Liver (tissue), 9 donors: ENCODE measurements around the gene SPATS2L. TPM values are rescaled to one million over a fixed set of nuclear protein-coding genes. Genes with fewer than 3 reads are reported as not detected.

Source experiments
- DNase-seq: peaks from one replicate; pipeline ENCODE4 v3.0.0-alpha.2; 2017; ENCODE audit warnings: low spot score
- H3K27ac ChIP-seq, 2 donors: one replicate each; pipeline ENCODE4 v1.7.0; 2013; ENCODE audit warnings: inconsistent platforms in 2 of 2, low read length in 2 of 2, control low read depth in 1 of 2, low read depth in 1 of 2, mild to moderate bottlenecking in 1 of 2
- H3K27me3 ChIP-seq, 4 donors: one replicate each; pipeline versions ENCODE4 v1.6.1 to v1.7.0; 2013; ENCODE audit warnings: low read length in 3 of 4, inconsistent platforms in 1 of 4, mild to moderate bottlenecking in 1 of 4, moderate library complexity in 1 of 4; ENCODE audit not compliant: control insufficient read depth in 4 of 4, insufficient read depth in 4 of 4
- H3K36me3 ChIP-seq, 4 donors: one replicate each; pipeline versions ENCODE4 v1.6.1 to v1.7.0; 2013; ENCODE audit warnings: low read length in 3 of 4, mild to moderate bottlenecking in 3 of 4, low read depth in 1 of 4, moderate library complexity in 1 of 4; ENCODE audit not compliant: control insufficient read depth in 4 of 4, insufficient read depth in 3 of 4
- H3K4me1 ChIP-seq, 4 donors: one replicate each; pipeline versions ENCODE4 v1.6.1 to v1.7.0; 2013; ENCODE audit warnings: low read length in 3 of 4, mild to moderate bottlenecking in 3 of 4, moderate library complexity in 1 of 4; ENCODE audit not compliant: control insufficient read depth in 4 of 4, insufficient read depth in 4 of 4
- H3K4me3 ChIP-seq, 3 donors: one replicate each; pipeline versions ENCODE4 v1.6.1 to v1.7.0; 2013; ENCODE audit warnings: low read length in 3 of 3, control low read depth in 1 of 3, low read depth in 1 of 3, mild to moderate bottlenecking in 1 of 3
- H3K9ac ChIP-seq, 2 donors: one replicate each; pipeline ENCODE4 v1.7.0; 2013; ENCODE audit warnings: low read length in 2 of 2, mild to moderate bottlenecking in 2 of 2, moderate library complexity in 2 of 2, control low read depth in 1 of 2, low read depth in 1 of 2
- H3K9me3 ChIP-seq, 4 donors: one replicate each; pipeline versions ENCODE4 v1.6.1 to v1.7.0; 2013; ENCODE audit warnings: low read length in 3 of 4; ENCODE audit not compliant: control insufficient read depth in 4 of 4
- ATF3 ChIP-seq: IDR thresholded peaks from 2 replicates; pipeline ENCODE4 v1.6.1; 2016; ENCODE audit warnings: antibody characterized with exemption
- EGR1 ChIP-seq, 2 donors: IDR thresholded peaks; 2 replicates each; pipeline ENCODE4 v1.6.1; 2016 to 2018; ENCODE audit warnings: antibody characterized with exemption in 2 of 2, low read depth in 2 of 2
- FOXA1 ChIP-seq: IDR thresholded peaks from 2 replicates; pipeline ENCODE4 v1.6.1; 2016; ENCODE audit warnings: antibody characterized with exemption
- FOXA2 ChIP-seq: IDR thresholded peaks from 2 replicates; pipeline ENCODE4 v1.6.1; 2016; ENCODE audit warnings: antibody characterized with exemption
- GABPA ChIP-seq, 2 donors: IDR thresholded peaks in 1 of 2; conservative IDR thresholded peaks in 1 of 2; 2 replicates each; pipeline ENCODE4 v1.6.1; 2016; ENCODE audit warnings: antibody characterized with exemption in 2 of 2, mild to moderate bottlenecking in 1 of 2, moderate library complexity in 1 of 2
- HNF4G ChIP-seq: IDR thresholded peaks from 2 replicates; pipeline ENCODE4 v1.6.1; 2016; ENCODE audit warnings: antibody characterized with exemption
- JUND ChIP-seq, 2 donors: IDR thresholded peaks; 2 replicates each; pipeline ENCODE4 v1.6.1; 2016; ENCODE audit warnings: antibody characterized with exemption in 2 of 2
- MAX ChIP-seq: IDR thresholded peaks from 2 replicates; pipeline ENCODE4 v1.6.1; 2016; ENCODE audit warnings: antibody characterized with exemption
- NR2F2 ChIP-seq: IDR thresholded peaks from 2 replicates; pipeline ENCODE4 v1.6.1; 2016; ENCODE audit warnings: antibody characterized with exemption
- RAD21 ChIP-seq, 2 donors: IDR thresholded peaks; 2 replicates each; pipeline ENCODE4 v1.6.1; 2016; ENCODE audit warnings: antibody characterized with exemption in 2 of 2, mild to moderate bottlenecking in 2 of 2
- REST ChIP-seq: IDR thresholded peaks from 2 replicates; pipeline ENCODE4 v1.6.1; 2016; ENCODE audit warnings: antibody characterized with exemption, mild to moderate bottlenecking
- RXRA ChIP-seq, 2 donors: IDR thresholded peaks; 2 replicates each; pipeline ENCODE4 v1.6.1; 2017 to 2018; ENCODE audit warnings: antibody characterized with exemption in 2 of 2, mild to moderate bottlenecking in 1 of 2
- SP1 ChIP-seq: IDR thresholded peaks from 2 replicates; pipeline ENCODE4 v1.6.1; 2018; ENCODE audit warnings: antibody characterized with exemption, mild to moderate bottlenecking
- TAF1 ChIP-seq: conservative IDR thresholded peaks from 2 replicates; pipeline ENCODE4 v1.6.1; 2016; ENCODE audit warnings: antibody characterized with exemption, mild to moderate bottlenecking
- YY1 ChIP-seq: IDR thresholded peaks from 2 replicates; pipeline ENCODE4 v1.6.1; 2016; ENCODE audit warnings: antibody characterized with exemption, mild to moderate bottlenecking
- ZBTB33 ChIP-seq: IDR thresholded peaks from 2 replicates; pipeline ENCODE4 v1.6.1; 2016; ENCODE audit warnings: antibody characterized with exemption
- WGBS: extraction: QIAGEN DNeasy Blood & Tissue Kit; methylation state at CpG from one replicate; pipeline ENCODE4 v1.1.7; 2013; 5-methylcytosine and 5-hydroxymethylcytosine counted together
- polyA plus RNA-seq, 2 donors: library from polyadenylated mRNA; stranded (reverse) in 1 of 2; unstranded in 1 of 2; fragments of 200-250 nt in 1 of 2; fragments of >200 nt in 1 of 2; fragmentation: Nextera tagmentation in 1 of 2; extraction: Ambion mirVana in 1 of 2; gene quantifications; one replicate each; pipeline versions ENCODE4 v1.2.1 to v1.2.3, GENCODE V29; 2013 to 2015
- total RNA-seq, 2 donors: library from RNA; depleted of rRNA; stranded (reverse); fragments of >200 nt; gene quantifications; one replicate each; pipeline ENCODE4 v1.2.3, GENCODE V29; 2014
- TF ChIP-seq, protein P1 (sequence below): fragments of 150-350 bp; IDR thresholded peaks from 2 replicates; pipeline ENCODE4 v1.5.1; 2017; ENCODE audit warnings: improper control_type of control experiment, low read depth, low read length; ENCODE audit not compliant: missing input control
- donor health status: healthy.
- donor health status: healthy.
- donor health status: healthy.
- donor health status: healthy.
- donor health status: healthy.

The SPATS2L gene
- total and polyA plus RNA-seq, 4 donors, result 31.4 to 49.9 (median 42.4) TPM

DNA sequence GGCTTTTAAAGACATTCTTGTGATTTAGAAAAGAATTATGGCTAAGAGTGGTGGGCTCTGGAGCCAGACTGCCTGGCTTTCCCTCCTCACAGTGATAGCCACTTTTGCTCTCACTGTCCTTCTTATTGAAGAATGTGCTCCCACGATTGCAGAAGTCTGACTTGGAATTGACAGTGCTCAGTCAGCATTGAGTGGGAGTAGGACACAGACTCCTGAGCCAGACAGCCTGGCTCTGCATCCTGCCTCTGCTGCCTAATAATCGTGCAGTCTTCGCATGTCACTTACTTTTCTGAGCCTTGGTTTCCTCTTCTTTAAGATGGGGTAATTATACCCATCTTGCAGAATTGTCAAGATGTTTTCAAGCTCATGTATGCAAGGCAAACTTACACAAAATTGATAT lies 23.3 kb downstream of the SPATS2L start (continued):
- no peak for TF ChIP-seq REST
- no peak for TF ChIP-seq RXRA (IDR thresholded peaks at IDR 0.05)
- TF ChIP-seq RAD21 (IDR thresholded peaks at IDR 0.05), result no peak
- TF ChIP-seq FOXA2, result no peak
- TF ChIP-seq SP1, result no peak
- TF ChIP-seq GABPA (IDR thresholded peaks at IDR 0.05 in 1 of 2, conservative IDR thresholded peaks at IDR 0.05 in 1 of 2), result no peak
- no peak for TF ChIP-seq JUND (IDR thresholded peaks at IDR 0.05)

DNA sequence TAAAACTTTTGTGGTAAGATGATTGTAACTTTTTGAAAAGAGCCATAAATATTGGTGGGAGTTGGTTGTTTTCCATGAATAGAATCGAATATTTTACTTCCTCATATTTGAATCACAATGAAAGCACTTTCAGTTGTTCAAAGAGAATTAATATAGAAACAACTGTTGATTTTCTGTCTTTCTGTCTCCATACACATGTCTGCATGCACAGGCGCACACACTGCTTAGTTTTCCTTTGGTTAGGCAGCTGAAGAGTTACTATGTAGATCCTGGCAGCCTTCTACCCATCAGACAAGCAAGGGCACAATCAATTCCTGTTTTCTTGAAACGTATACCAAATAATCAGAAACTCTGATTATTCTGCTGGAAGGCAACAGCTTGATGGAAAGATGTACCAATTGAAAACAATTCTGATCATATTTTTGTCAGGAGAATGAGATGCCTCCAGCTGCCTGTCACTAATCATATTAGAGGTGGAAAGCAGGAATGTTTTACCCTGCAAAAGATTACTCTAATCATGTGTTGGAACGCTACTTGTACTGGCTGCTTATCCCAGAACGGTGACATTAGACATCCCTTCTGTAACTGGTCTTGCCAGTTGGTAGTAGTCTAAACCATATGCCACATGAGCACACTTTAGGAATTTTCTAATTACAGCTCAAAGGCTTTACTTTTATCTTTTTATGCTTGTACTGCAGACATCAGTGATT lies 24.0 kb downstream of the SPATS2L start:
- H3K4me3 ChIP-seq, result no peak overlapping the region
- no peaks in the 10 kb centered on the region for H3K9me3 ChIP-seq
- 65% methylated on average over 5 of the region's 5 CpGs for WGBS
- H3K36me3 ChIP-seq, result peaks cover 0 to 7% (median 0%) of the 10 kb centered on the region in 4 donors
- no peak for DNase-seq
- peaks cover 1 to 9% (median 5%) of the 10 kb centered on the region in 4 donors for H3K4me1 ChIP-seq
- no peak overlapping the region for H3K9ac ChIP-seq
- no peaks in the 10 kb centered on the region for H3K27me3 ChIP-seq
- no peak for TF ChIP-seq SP1
- TF ChIP-seq RAD21 (IDR thresholded peaks at IDR 0.05), result no peak
- no peak for TF ChIP-seq ATF3
- no peak for TF ChIP-seq FOXA2
- no peak for TF ChIP-seq FOXA1
- no peak for TF ChIP-seq NR2F2
- no peak for TF ChIP-seq RXRA (IDR thresholded peaks at IDR 0.05)
- TF ChIP-seq EGR1 (IDR thresholded peaks at IDR 0.05; ENCODE audit: low read depth in 2 of 2), result no peak
- no peak overlapping the region for H3K27ac ChIP-seq

- H3K4me3 ChIP-seq, result no peak overlapping the region
- H3K9me3 ChIP-seq, result no peaks in the 10 kb centered on the region
- WGBS, result 93% methylated on average over 2 of the region's 2 CpGs
- no peaks in the 10 kb centered on the region for H3K27me3 ChIP-seq
- H3K36me3 ChIP-seq, result peaks cover 0 to 7% (median 0%) of the 10 kb centered on the region in 4 donors
- no peak overlapping the region for H3K27ac ChIP-seq
- H3K4me1 ChIP-seq, result peaks cover 2 to 12% (median 6%) of the 10 kb centered on the region in 4 donors
- no peak overlapping the region for H3K9ac ChIP-seq
- DNase-seq, result no peak
- TF ChIP-seq TAF1 (no peak), ATF3 (no peak), MAX (no peak), FOXA2 (no peak), GABPA (IDR thresholded peaks at IDR 0.05 in 1 of 2, conservative IDR thresholded peaks at IDR 0.05 in 1 of 2) (no peak), REST (no peak), ZBTB33 (no peak), SP1 (no peak), JUND (IDR thresholded peaks at IDR 0.05) (no peak), RAD21 (IDR thresholded peaks at IDR 0.05) (no peak), EGR1 (IDR thresholded peaks at IDR 0.05; ENCODE audit: low read depth in 2 of 2) (no peak), RXRA (IDR thresholded peaks at IDR 0.05) (no peak), YY1 (no peak), NR2F2 (no peak), HNF4G (no peak)
- TF ChIP-seq, protein P1, sequence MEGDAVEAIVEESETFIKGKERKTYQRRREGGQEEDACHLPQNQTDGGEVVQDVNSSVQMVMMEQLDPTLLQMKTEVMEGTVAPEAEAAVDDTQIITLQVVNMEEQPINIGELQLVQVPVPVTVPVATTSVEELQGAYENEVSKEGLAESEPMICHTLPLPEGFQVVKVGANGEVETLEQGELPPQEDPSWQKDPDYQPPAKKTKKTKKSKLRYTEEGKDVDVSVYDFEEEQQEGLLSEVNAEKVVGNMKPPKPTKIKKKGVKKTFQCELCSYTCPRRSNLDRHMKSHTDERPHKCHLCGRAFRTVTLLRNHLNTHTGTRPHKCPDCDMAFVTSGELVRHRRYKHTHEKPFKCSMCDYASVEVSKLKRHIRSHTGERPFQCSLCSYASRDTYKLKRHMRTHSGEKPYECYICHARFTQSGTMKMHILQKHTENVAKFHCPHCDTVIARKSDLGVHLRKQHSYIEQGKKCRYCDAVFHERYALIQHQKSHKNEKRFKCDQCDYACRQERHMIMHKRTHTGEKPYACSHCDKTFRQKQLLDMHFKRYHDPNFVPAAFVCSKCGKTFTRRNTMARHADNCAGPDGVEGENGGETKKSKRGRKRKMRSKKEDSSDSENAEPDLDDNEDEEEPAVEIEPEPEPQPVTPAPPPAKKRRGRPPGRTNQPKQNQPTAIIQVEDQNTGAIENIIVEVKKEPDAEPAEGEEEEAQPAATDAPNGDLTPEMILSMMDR, result no peak
Measured at GRCh38 chr2:200331061-200331400, 24.5 kb downstream of the SPATS2L start.
